Measurements from ENCODE around the gene IRF5. TPM values are rescaled to one million over a fixed set of nuclear protein-coding genes. Genes with fewer than 3 reads are reported as not detected.
"Not testable (repeated sequence)": the region's sequence is repeated elsewhere in the genome, so short reads cannot be mapped to it uniquely, and the experiment has no call there.

The IRF5 gene
- total RNA-seq, 1 experiment from 2014 or later, result 0.16 TPM

DNA sequence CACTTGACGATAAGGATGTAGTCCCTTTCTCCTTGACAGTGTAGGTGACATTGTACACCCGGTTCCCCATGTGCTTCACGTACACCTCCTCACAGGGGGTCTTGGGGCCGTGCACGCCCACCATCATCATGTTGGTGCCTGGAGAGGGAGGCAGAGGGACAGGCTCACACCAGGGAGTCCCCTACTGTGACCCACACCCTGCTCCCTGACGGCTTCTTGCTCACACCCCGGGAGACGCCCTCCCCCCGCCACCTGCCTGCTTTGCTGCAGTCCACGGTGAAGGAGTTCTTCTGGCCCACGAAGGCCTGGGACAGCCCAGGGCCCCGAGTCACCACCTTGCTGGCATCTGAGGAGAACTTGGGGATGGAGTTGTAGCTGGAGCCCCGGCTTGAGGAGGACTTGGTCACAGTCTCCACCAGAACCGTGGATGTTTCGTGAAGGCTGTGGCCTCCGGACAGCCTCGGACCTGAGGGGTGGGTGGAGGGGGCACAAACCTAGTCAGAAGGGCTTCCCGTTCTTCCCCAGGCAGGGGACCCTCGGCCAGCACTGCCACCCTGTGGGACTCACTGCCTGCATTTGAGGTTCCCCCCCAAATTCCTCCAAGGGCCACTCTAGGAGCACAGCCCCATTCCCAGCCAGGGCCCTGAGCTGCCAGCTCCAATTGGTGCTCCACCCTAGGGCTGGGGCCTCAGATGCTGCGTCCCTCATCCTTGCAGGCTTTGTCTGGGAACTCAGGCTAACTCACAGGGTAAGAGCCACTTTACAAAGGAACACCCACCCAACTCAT is 24.8 kb upstream of the IRF5 start:
- H3K36me3 ChIP-seq; DNase-seq; H3K27ac ChIP-seq; H3K4me1 ChIP-seq; H3K4me3 ChIP-seq; H3K9me3 ChIP-seq (replicated peaks): not testable (repeated sequence)
- H3K27me3 ChIP-seq, result peaks cover 10% of the 10 kb centered on the region; the same call in 1 of the 2 replicates

DNA sequence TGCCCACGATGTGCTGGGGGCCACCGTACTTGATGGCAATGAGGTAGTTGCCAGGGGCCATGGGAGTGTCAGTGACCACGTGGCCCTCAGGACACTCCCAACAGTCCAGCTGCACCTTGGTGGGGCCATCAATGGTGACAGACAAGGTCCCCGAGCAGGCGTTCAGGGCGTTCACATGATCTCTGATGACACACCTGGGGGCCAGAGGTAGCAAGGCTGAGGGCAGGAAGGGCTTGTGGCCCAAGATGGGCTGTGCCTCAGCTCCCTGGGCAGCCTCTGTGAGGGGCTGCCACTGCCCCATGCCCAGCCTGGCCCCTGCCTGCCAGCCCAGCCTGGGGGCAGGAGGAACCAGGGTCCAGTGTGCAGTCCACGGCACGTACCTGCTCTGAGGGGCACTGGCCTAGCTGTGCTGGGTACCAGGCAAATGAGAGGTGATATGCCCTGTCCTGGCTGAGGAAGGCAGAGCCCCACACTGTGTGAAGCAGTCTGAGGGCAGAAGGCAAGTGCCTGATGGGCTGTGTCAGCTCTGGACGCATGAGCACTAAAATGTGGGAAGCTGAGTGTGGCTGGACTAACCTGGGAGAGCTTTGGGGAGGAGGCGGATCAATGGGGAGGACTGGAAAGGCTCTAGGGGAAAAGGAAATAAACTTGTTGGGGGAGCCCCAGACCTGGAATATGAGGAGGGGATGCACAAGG is 23.7 kb upstream of the IRF5 start:
- Histone ChIP-seq H3K36me3 (no peaks in the 10 kb centered on the region), H3K4me1 (peaks cover 5% of the 10 kb centered on the region; the same call in 1 of the 2 replicates), H3K4me3 (no peak overlapping the region), H3K27ac (no peak overlapping the region), H3K9me3 (replicated peaks) (no peaks in the 10 kb centered on the region), H3K27me3 (peaks cover 10% of the 10 kb centered on the region; the same call in 1 of the 2 replicates)
- no peak for DNase-seq

DNA sequence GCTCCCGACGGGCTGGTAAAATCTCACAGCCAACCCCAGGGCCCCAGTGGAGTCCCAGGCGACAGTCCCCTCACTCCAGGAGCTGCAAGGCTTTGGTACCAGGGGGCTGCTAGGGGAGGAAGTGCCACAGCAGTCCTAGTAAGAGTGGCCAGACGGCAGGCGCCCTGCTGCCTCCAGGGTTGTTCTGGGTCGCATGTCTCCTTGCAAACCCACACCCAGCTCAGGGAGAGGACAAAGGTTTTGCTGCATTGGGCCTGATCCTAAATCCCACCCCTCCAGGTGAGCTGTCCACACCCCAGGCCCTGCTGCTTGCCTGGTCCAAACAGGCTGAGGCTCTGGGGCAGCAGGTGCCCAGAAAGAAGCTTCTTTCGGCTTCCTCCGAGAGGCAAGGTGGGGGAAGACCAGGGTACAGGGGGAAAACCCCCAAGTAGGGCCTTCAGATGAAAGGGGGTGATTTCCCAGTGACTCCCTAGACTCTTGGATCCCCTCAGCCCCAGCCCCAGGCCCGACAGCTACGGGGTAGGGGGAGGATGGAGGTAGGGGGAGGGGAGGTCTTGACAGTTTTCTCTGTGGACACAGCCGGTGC is 23.1 kb upstream of the IRF5 start:
- no peaks in the 10 kb centered on the region for H3K36me3 ChIP-seq
- no peaks in the 10 kb centered on the region; the same call in 1 of the 2 replicates for H3K4me1 ChIP-seq
- H3K27me3 ChIP-seq, result peaks cover 10% of the 10 kb centered on the region; the same call in 1 of the 2 replicates
- no peak overlapping the region for H3K27ac ChIP-seq
- no peaks in the 10 kb centered on the region for H3K9me3 ChIP-seq (replicated peaks)
- no peak overlapping the region for H3K4me3 ChIP-seq
- DNase-seq, result no peak

DNA sequence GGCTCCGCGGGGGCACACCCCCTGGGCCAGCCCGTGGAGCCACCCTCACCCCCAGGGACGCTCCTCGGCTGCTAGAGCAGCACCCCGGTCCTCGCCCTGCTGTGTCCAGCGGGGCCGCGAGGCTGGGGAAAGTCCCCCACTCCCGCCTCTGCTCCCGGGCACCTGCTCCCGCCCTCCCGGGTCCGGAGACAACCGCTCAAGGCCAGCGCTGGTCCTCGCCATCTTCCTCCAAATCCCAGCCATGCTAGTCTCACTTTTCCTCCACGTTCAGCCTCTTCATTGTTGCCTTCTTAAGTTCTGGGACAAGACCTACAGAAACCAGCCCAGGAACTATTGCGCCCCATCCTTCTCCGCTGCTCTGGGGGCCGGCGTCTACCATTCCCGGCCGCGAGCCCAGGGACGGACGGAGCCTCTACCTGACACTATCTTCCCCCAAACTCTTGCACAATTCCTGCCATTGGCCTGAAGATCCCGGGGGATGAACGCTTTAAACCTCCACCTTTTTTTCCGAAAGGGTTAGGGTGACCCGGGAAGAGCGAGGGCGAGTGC is 22.4 kb upstream of the IRF5 start:
- H3K27me3 ChIP-seq, result peaks cover 10% of the 10 kb centered on the region; the same call in 1 of the 2 replicates

DNA sequence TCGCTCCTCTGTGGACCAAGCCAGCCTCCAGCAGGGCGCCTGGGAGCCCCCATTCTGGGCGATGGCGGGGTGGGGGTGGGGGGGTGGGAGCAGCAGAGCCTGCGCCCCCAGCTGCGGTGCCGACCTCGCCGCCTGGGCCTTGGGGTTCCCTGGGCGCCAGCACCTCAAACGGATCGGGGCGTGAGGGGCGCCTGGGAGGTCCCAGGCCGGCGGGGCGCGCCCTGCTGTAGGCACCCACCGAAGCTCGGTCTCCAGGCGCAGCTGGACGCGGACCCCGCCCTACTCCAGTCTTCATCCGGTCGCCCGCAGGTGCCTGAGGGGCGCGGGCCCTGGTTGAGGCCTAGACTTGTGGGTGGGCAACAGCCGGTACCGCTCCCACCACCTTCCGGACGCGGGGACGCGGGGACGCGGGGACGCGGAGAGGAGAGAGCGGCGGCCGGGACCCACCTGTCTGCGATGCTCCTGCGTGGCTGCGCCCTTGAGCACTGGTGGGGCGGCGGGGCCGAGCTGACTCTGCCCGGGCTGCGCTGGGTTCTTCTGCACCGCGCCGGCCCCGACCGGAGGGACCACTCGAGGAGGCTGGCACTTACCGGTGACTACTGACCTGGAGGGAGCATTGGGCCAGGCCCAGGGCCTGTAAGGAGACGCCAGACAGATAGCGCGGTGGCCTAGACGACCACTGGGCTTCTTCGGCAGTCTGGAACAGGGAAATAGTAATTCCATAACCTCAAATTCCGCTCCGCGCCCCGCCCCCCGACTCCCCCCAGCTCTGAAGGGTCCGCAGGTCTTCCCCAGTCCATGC is 21.7 kb upstream of the IRF5 start:
- Histone ChIP-seq H3K36me3 (no peaks in the 10 kb centered on the region), H3K27me3 (peaks cover 10% of the 10 kb centered on the region; the same call in 1 of the 2 replicates), H3K27ac (no peak overlapping the region), H3K9me3 (replicated peaks) (no peaks in the 10 kb centered on the region), H3K4me3 (no peak overlapping the region), H3K4me1 (peaks cover 3% of the 10 kb centered on the region; the same call in 1 of the 2 replicates)
- DNase-seq, result no peak

More for the DNA sequence above, 22.4 kb upstream of the IRF5 start:
- Histone ChIP-seq H3K4me3 (no peak overlapping the region), H3K27ac (no peak overlapping the region), H3K9me3 (replicated peaks) (no peaks in the 10 kb centered on the region), H3K4me1 (no peaks in the 10 kb centered on the region), H3K36me3 (no peaks in the 10 kb centered on the region)
- no peak for DNase-seq

DNA sequence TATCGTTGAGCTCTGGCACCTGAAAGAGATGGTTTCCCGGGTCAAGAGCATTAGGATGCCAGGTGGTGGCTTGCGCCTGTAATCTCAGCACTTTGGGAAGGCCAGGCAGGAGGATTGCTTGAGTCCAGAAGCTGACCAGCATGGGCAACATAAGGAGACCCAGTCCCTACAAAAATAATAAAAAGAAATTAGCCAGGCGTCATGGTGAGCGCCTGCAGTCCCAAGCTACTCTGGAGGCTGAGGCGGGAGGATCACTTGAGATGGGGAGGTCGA is 21.1 kb upstream of the IRF5 start:
- peaks cover 10% of the 10 kb centered on the region; the same call in 1 of the 2 replicates for H3K27me3 ChIP-seq

DNA sequence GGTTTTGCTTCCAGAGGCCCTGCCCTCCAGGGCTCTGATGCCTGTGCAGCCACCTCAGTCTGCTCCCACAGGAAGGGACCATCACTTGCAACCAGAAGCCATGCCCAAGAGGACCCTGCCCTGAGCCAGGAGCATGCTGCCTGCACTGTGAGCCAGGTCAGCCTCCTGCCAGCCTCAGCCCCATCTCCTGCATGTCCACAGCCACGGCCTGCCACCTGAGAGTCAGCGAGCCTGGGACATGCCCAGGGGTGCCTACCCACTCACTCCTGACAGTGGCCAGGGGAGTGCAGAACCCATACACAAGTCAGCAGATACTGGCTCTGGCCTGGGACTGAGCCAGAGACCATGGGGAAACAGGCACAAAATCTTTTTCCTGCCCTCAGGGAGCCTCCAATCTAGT is 20.6 kb upstream of the IRF5 start:
- no peaks in the 10 kb centered on the region for H3K36me3 ChIP-seq
- peaks cover 6% of the 10 kb centered on the region; the same call in 1 of the 2 replicates for H3K4me1 ChIP-seq
- H3K27ac ChIP-seq, result no peak overlapping the region
- H3K4me3 ChIP-seq, result no peak overlapping the region
- peaks cover 10% of the 10 kb centered on the region; the same call in 1 of the 2 replicates for H3K27me3 ChIP-seq
- no peaks in the 10 kb centered on the region for H3K9me3 ChIP-seq (replicated peaks)
- no peak for DNase-seq

More for the DNA sequence above, 21.1 kb upstream of the IRF5 start:
- peaks cover 6% of the 10 kb centered on the region; the same call in 1 of the 2 replicates for H3K4me1 ChIP-seq
- no peaks in the 10 kb centered on the region for H3K36me3 ChIP-seq
- DNase-seq, result no peak
- H3K27ac ChIP-seq, result no peak overlapping the region
- H3K4me3 ChIP-seq, result no peak overlapping the region
- H3K9me3 ChIP-seq (replicated peaks), result no peaks in the 10 kb centered on the region

DNA sequence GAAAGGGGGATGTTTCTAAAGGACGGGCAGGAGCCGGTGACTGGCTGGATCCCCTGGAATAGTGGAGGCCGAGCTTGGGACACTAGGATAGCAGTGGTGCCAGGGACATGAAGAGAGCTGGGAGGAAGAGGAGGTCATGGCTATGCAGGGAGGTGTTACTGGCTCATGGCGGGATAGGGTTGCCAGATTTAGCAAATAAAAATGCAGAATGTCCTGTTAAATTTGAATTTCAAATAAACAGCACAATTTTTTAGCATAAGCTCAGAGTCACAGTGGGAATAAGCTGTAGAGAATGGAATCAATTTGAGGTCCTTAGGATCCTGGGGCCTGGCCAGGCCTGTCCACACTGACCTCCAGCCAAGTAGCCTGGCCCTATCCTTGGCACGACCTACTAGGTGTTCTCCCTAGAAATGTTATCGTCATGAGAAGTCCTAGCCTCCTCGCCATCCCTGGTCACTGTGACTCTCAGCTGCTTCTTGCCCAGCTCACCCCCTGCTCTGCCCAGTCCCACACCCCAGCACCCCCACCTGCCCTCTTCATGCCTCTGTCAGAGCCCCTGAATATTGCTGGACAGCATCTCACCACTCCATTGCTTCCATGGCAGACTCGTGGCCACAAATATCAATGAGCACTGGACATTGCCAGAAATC is 19.6 kb upstream of the IRF5 start:
- Histone ChIP-seq H3K4me3 (no peak overlapping the region), H3K4me1 (peaks cover 6% of the 10 kb centered on the region; the same call in 1 of the 2 replicates), H3K27ac (no peak overlapping the region), H3K9me3 (replicated peaks) (no peaks in the 10 kb centered on the region), H3K36me3 (no peaks in the 10 kb centered on the region), H3K27me3 (peaks cover 14% of the 10 kb centered on the region; the same call in 1 of the 2 replicates)
- DNase-seq, result no peak

DNA sequence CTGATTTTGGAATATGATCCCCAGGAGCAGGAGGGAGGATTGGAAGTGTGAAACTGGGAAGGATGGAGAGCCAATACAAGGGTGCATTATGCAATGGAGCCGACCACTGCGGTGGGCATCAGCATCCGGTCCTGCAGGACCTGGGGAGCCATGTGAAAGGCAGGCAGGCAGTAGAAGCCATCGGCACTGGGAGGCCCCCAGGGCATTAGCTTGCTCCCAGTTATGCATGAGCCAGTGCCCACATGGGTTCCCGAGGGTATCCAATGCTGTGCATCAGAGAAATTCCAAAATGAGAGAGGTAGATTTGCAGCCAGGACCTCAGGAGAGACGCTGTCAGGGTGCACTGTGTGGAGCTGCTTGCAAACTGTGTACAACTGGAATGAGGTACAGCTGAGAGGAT is 18.5 kb upstream of the IRF5 start:
- peaks cover 6% of the 10 kb centered on the region; the same call in 1 of the 2 replicates for H3K4me1 ChIP-seq
- no peak for DNase-seq
- H3K36me3 ChIP-seq, result no peaks in the 10 kb centered on the region
- H3K9me3 ChIP-seq (replicated peaks), result no peaks in the 10 kb centered on the region
- no peak overlapping the region for H3K27ac ChIP-seq
- H3K4me3 ChIP-seq, result no peak overlapping the region
- peaks cover 12% of the 10 kb centered on the region for H3K27me3 ChIP-seq

DNA sequence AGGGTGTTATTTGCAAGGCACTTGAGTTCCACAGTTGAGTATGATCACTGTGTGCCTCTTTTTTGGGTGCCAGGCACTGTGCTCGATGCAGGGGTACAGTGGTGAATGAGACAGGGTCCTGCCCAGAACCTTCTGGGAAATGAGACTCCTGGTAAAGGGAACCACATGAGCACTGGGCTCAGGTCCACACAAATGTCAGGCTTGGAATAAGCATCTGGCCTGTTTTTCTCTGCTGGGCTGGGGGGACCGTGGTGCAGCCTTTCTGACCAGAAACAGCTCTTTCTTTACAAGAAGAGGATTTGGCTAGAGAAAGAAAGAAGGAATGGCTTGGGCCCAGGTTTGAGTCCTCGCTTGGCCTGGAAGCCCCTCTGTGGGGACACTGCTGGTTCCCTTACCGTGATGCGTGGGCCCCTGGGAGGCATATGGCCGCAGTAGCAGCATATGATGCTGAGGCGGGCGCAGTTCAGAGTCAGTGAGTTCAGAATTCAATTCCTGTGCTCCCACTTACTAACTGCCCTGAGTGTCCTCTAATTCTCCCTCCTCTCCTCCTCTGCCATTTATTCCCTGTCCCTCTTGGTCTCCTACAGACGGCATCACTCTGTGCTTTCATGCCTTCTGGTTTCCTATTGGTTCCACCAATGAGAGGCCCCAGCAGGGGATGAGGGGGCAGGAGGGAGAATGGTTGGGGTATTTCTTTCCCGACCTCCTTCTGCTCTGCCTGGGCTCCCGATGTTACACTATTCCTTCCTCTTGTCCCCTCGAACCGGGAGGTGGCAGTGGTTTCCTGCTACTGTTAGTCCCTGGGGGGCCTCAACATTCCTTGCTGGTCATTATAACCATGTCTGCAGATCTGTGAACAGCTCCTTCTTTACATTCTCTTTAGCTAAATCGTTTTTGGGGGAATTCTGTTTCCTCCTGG is 17.6 kb upstream of the IRF5 start:
- H3K36me3 ChIP-seq, result no peaks in the 10 kb centered on the region
- H3K27me3 ChIP-seq, result peaks cover 6% of the 10 kb centered on the region
- H3K4me1 ChIP-seq, result peaks cover 6% of the 10 kb centered on the region; the same call in 1 of the 2 replicates
- no peak overlapping the region for H3K4me3 ChIP-seq
- DNase-seq, result peak in 1 of 2 experiments; percentile 41
- no peaks in the 10 kb centered on the region for H3K9me3 ChIP-seq (replicated peaks)
- H3K27ac ChIP-seq, result no peak overlapping the region

DNA sequence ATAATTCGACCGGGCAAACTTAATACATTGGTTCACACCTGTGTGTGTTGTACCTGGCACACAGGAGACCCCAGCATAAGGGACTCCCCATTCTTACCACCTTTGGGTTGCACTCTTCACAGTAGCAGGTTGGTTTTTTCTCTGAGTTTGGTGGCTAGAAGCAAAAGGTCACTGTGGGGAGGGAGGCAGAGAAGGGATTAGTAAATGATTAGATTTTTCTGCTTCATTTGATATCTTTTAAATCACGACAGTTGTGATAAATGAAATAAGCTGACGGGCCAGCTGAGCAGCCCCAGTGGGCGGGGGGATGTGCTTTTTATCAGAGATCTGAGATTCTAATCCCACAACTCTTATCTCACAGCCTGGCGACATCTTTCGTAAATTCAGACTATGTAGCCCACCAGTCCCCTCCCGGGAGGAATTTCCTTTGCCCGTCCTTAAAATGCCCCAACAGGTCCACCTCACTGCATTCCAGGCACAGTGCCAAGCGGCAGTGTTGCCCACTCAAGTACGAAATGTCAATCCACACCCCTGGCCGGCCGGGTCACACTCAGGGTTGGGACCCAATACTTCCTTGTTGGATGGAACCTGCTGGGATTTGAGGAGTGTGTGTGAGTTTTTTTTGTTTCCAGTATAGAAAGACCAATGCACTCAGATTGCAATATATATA is 16.7 kb upstream of the IRF5 start:
- no peak overlapping the region for H3K27ac ChIP-seq
- no peak overlapping the region for H3K4me3 ChIP-seq
- H3K27me3 ChIP-seq, result peaks cover 6% of the 10 kb centered on the region
- no peaks in the 10 kb centered on the region for H3K9me3 ChIP-seq (replicated peaks)
- H3K4me1 ChIP-seq, result peaks cover 6% of the 10 kb centered on the region; the same call in 1 of the 2 replicates
- DNase-seq, result no peak
- H3K36me3 ChIP-seq, result no peaks in the 10 kb centered on the region

DNA sequence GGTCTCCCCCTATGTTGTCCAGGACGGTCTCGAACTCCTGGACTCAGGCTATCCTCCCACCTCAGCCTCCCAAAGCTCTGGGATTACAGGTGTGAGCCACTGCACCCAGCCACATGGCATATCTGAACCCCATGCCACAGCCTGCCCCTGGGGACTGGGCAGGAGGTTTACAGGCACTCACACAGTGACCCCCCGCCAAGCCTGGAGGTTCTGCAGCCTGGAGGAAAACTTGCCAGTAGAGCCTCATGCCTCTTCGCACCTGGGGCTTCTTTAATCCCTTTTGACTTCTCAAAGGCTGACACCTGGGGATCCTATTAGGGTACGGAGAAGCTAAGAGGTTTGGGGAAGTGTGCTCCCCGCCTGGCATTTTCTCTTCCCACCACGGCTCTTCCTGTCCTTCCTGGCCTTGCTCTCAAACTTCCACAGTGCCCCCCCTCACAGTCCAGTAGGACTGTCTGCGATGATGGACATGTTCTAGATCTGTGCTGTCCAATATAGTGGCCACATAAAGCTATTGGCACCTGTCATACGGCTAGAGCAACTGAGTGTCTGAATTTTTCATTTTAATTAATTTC is 15.8 kb upstream of the IRF5 start:
- no peak for DNase-seq
- peaks cover 6% of the 10 kb centered on the region; the same call in 1 of the 2 replicates for H3K4me1 ChIP-seq
- H3K9me3 ChIP-seq (replicated peaks), result no peaks in the 10 kb centered on the region
- no peaks in the 10 kb centered on the region for H3K36me3 ChIP-seq
- peaks cover 9% of the 10 kb centered on the region for H3K27me3 ChIP-seq
- no peak overlapping the region for H3K27ac ChIP-seq
- H3K4me3 ChIP-seq, result no peak overlapping the region
